Endothelial cell of umbilical vein (primary cell): ENCODE results near the gene PGRMC1. TPM values are rescaled to one million over a fixed set of nuclear protein-coding genes. Genes with fewer than 3 reads are reported as not detected.

Experiments
- BruUV-seq: library from RNA; stranded (reverse); fragments of 400-500 nt; replicated peaks from 2 replicates; lab custom pipeline; 2021; lab: Mats Ljungman, UMichigan
- CTCF ChIA-PET: fragments of 300-600, 350-600 bp; sonication (Branson Sonifier 250); formaldehyde crosslinking; loops from one replicate; lab custom pipeline; 2021; ENCODE audit warnings: antibody characterized with exemption, inconsistent platforms; lab: Charles Lee
- POLR2A ChIA-PET: fragments of 300-600, 350-600 bp; sonication (Branson Sonifier 250); formaldehyde crosslinking; loops from one replicate; lab custom pipeline; 2021; ENCODE audit warnings: antibody characterized with exemption, inconsistent platforms; lab: Charles Lee
- DNase-seq: peaks from one replicate; pipeline ENCODE4 v3.0.0-alpha.2; 2011; ENCODE audit warnings: low read depth, low spot score
- FAIRE-seq: peaks from 2 replicates; lab custom pipeline; 2011; peaks lifted over from hg19 to GRCh38; lab: Jason Lieb, UNC
- H2AFZ ChIP-seq: 2 replicates; pipeline ENCODE4 v1.6.0; 2012; ENCODE audit warnings: low read depth, low read length, control low read depth, inconsistent platforms
- H3K27ac ChIP-seq: 2 replicates; pipeline ENCODE4 v1.5.1; 2011; ENCODE audit warnings: low read depth, mild to moderate bottlenecking, control low read depth, low read length, moderate library complexity; ENCODE audit not compliant: insufficient read depth
- H3K27me3 ChIP-seq, 2 experiments: 2 replicates each; pipeline versions ENCODE4 v1.6.0 to v1.6.1; 2011; ENCODE audit warnings: low read length in 2 of 2, mixed read lengths in 1 of 2; ENCODE audit not compliant: control insufficient read depth in 2 of 2, insufficient read depth in 2 of 2
- H3K36me3 ChIP-seq, 2 experiments: 2 replicates in 1 of 2; 3 replicates in 1 of 2; pipeline ENCODE4 v1.5.1; 2011; ENCODE audit warnings: low read length in 2 of 2, mild to moderate bottlenecking in 1 of 2, moderate library complexity in 1 of 2; ENCODE audit not compliant: control insufficient read depth in 2 of 2, insufficient read depth in 2 of 2; ENCODE audit errors: extremely low read depth in 1 of 2
- H3K4me1 ChIP-seq: 3 replicates; pipeline ENCODE4 v1.5.1; 2011; ENCODE audit warnings: mild to moderate bottlenecking, low read length; ENCODE audit not compliant: control insufficient read depth, insufficient read depth; ENCODE audit errors: extremely low read depth
- H3K4me2 ChIP-seq: 2 replicates; pipeline ENCODE4 v1.6.1; 2011; ENCODE audit warnings: low read length, control low read depth, mixed read lengths; ENCODE audit not compliant: insufficient read depth
- H3K4me3 ChIP-seq, 3 experiments: fragments of 200-600 bp in 1 of 3; sonication (generic), shearing (Covaris generic) in 1 of 3; replicated peaks in 1 of 3; 2 replicates each; pipeline ENCODE4 v1.5.1; 2011 to 2016; ENCODE audit warnings: control low read depth in 3 of 3, low read length in 3 of 3, mild to moderate bottlenecking in 2 of 3, inconsistent platforms in 1 of 3, low read depth in 1 of 3, moderate library complexity in 1 of 3; ENCODE audit not compliant: insufficient read depth in 1 of 3
- H3K79me2 ChIP-seq: 2 replicates; pipeline ENCODE4 v1.6.0; 2012; ENCODE audit warnings: low read length, inconsistent platforms; ENCODE audit not compliant: control insufficient read depth, insufficient read depth
- H3K9ac ChIP-seq: replicated peaks from 2 replicates; pipeline ENCODE3; 2011; ENCODE audit warnings: low read length, control low read depth; ENCODE audit not compliant: insufficient read depth; ENCODE audit errors: extremely low read depth
- H3K9me1 ChIP-seq: replicated peaks from 3 replicates; pipeline ENCODE4 v1.6.0; 2011; ENCODE audit warnings: mild to moderate bottlenecking, low read length; ENCODE audit not compliant: control insufficient read depth, insufficient read depth; ENCODE audit errors: extremely low read depth
- H3K9me3 ChIP-seq: replicated peaks from 2 replicates; pipeline ENCODE4 v1.5.1; 2012; ENCODE audit warnings: low read length, inconsistent platforms; ENCODE audit not compliant: control insufficient read depth, insufficient read depth
- H4K20me1 ChIP-seq: replicated peaks from 2 replicates; pipeline ENCODE3; 2011; ENCODE audit warnings: mild to moderate bottlenecking, low read length; ENCODE audit not compliant: control insufficient read depth, insufficient read depth; ENCODE audit errors: extremely low read depth
- CTCF ChIP-seq, 2 donors: IDR thresholded peaks; 1 replicate in 1 of 2; 2 replicates in 1 of 2; pipeline ENCODE4 v1.5.1; 2011; ENCODE audit warnings: low read length in 2 of 2, mild to moderate bottlenecking in 2 of 2, moderate library complexity in 2 of 2, control low read depth in 1 of 2, inconsistent platforms in 1 of 2, low read depth in 1 of 2; ENCODE audit not compliant: insufficient read depth in 1 of 2; ENCODE audit errors: extremely low read depth in 1 of 2
- EZH2 ChIP-seq: IDR thresholded peaks from 2 replicates; pipeline ENCODE4 v1.6.1; 2012; ENCODE audit warnings: borderline replicate concordance, low read depth, mild to moderate bottlenecking, moderate library complexity, low read length, inconsistent platforms; ENCODE audit not compliant: severe bottlenecking
- FOS ChIP-seq: IDR thresholded peaks from 2 replicates; pipeline ENCODE4 v1.6.1; 2011; ENCODE audit warnings: mild to moderate bottlenecking, low read length, moderate library complexity, borderline replicate concordance; ENCODE audit not compliant: insufficient read depth
- GATA2 ChIP-seq: IDR thresholded peaks from 2 replicates; pipeline ENCODE4 v1.7.0; 2011; ENCODE audit warnings: low read depth, mild to moderate bottlenecking, moderate library complexity, mixed read lengths, low read length; ENCODE audit not compliant: insufficient read length, insufficient read depth
- JUN ChIP-seq: IDR thresholded peaks from 2 replicates; pipeline ENCODE4 v1.6.1; 2011; ENCODE audit warnings: borderline replicate concordance, low read depth; ENCODE audit not compliant: insufficient read length, insufficient read depth
- MAX ChIP-seq: IDR thresholded peaks from 2 replicates; pipeline ENCODE4 v1.6.1; 2011; ENCODE audit not compliant: insufficient read depth, insufficient read length
- MYC ChIP-seq: IDR thresholded peaks from one replicate; pipeline ENCODE4 v1.6.1; 2011; ENCODE audit warnings: mild to moderate bottlenecking, low read depth, low read length
- POLR2A ChIP-seq: IDR thresholded peaks from 2 replicates; pipeline ENCODE4 v1.6.1; 2012; ENCODE audit warnings: low read depth, mild to moderate bottlenecking, control low read depth, low read length
- POLR2AphosphoS5 ChIP-seq: IDR thresholded peaks from 2 replicates; pipeline ENCODE4 v1.6.1; 2012; ENCODE audit warnings: low read depth, mild to moderate bottlenecking, control low read depth, low read length, moderate library complexity; ENCODE audit not compliant: insufficient read depth
- dilution Hi-C: fragments of 300-500 bp; cut with MboI; formaldehyde crosslinking; loops from one replicate; pipeline ENCODE4 v1.15.0; 2019; ENCODE audit warnings: low sequenced_read_pairs; ENCODE audit not compliant: extremely low pct_ligation_motif_present
- intact Hi-C: fragments of 100-400 bp; cut with micrococcal nuclease; formaldehyde crosslinking; loops from one replicate; pipeline ENCODE4 v1.10.0; 2022
- polyA plus RNA-seq, 4 experiments: library from polyadenylated mRNA; depleted of rRNA in 3 of 4; stranded (reverse) in 3 of 4; unstranded in 1 of 4; fragments of >200 nt; gene quantifications; 2 replicates each; pipeline versions ENCODE4 v1.2.1 to v1.2.3, GENCODE V29; 2011 to 2012; ENCODE audit warnings: missing spikeins in 1 of 4
- total RNA-seq: library from RNA; stranded (reverse); gene quantifications from 2 replicates; pipeline ENCODE4 v1.2.3, GENCODE V29; 2021

Gene PGRMC1
- total and polyA plus RNA-seq, 2 donors (not counting 3 experiments of a cell fraction or from before 2014, with no cell fraction given), result 37.4 to 61.8 TPM

GRCh38 chrX:119229253-119229615, 6.9 kb upstream of the PGRMC1 start:
- H3K79me2 ChIP-seq, result no peaks in the 10 kb centered on the region
- no peaks in the 10 kb centered on the region for H3K36me3 ChIP-seq
- no peaks in the 10 kb centered on the region for H3K9me1 ChIP-seq
- H4K20me1 ChIP-seq, result no peaks in the 10 kb centered on the region
- H3K9me3 ChIP-seq, result no peaks in the 10 kb centered on the region
- BruUV-seq, result no TSS peak
- dilution Hi-C loops (no loop called here), intact Hi-C loops (no loop called here)
- H2AFZ ChIP-seq, result no peak overlapping the region
- no peak overlapping the region for H3K9ac ChIP-seq
- FAIRE-seq (no peak), DNase-seq (no peak)
- no peak for TF ChIP-seq CTCF (IDR thresholded peaks at IDR 0.05; ENCODE audit: extremely low read depth in 1 of 2, insufficient read depth in 1 of 2, low read depth in 1 of 2, low read length in 2 of 2)
- no peak for TF ChIP-seq POLR2A
- TF ChIP-seq FOS, result no peak
- TF ChIP-seq GATA2, result no peak
- TF ChIP-seq EZH2, result no peak
- no peak for TF ChIP-seq JUN
- no peak for TF ChIP-seq MYC
- TF ChIP-seq MAX, result no peak
- TF ChIP-seq POLR2AphosphoS5, result no peak
- ChIA-PET POLR2A (no interaction called here), CTCF (interaction anchor here (0.6 kb wide), 1 partner anchor 20 kb away, joined by 3 read pairs; no protein-coding TSS in a partner anchor)
- no peaks in the 10 kb centered on the region for H3K4me1 ChIP-seq
- H3K4me2 ChIP-seq, result no peak overlapping the region
- no peak overlapping the region for H3K4me3 ChIP-seq
- no peak overlapping the region for H3K27ac ChIP-seq
- peaks cover 5 to 11% of the 10 kb centered on the region in 2 experiments for H3K27me3 ChIP-seq
